GM12865 (cell line): Measurements from ENCODE around the gene SYT15.

Source experiments
- DNase-seq: peaks from one replicate; pipeline ENCODE4 v3.0.0; 2010; ENCODE audit warnings: low read depth
- H3K4me3 ChIP-seq: 2 replicates; pipeline ENCODE4 v1.5.1; 2011; ENCODE audit warnings: mild to moderate bottlenecking, low read depth, low read length, control low read depth
- CTCF ChIP-seq: IDR thresholded peaks from 2 replicates; pipeline ENCODE4 v1.5.1; 2011; ENCODE audit warnings: low read length, control low read depth, low read depth, inconsistent platforms; ENCODE audit not compliant: insufficient read depth; ENCODE audit errors: missing control alignments

SYT15 gene

GRCh38 chr10:46547541-46548497 is 31.1 kb upstream of the SYT15 start:
- no peak for TF ChIP-seq CTCF
- no peak for DNase-seq
- no peak overlapping the region for H3K4me3 ChIP-seq

- H3K4me3 ChIP-seq: no peak overlapping the region
- DNase-seq: no peak
- no peak for TF ChIP-seq CTCF
Measured at GRCh38 chr10:46548498-46549090, 30.3 kb upstream of the SYT15 start.

- no peak for TF ChIP-seq CTCF
- DNase-seq: no peak
- H3K4me3 ChIP-seq: no peak overlapping the region
Measured at GRCh38 chr10:46549171-46550075, 29.5 kb upstream of the SYT15 start.

- no peak for TF ChIP-seq CTCF
- DNase-seq: no peak
- H3K4me3 ChIP-seq: no peak overlapping the region
Measured at GRCh38 chr10:46550076-46550790, 28.7 kb upstream of the SYT15 start.

GRCh38 chr10:46550795-46551700 is 27.9 kb upstream of the SYT15 start:
- TF ChIP-seq CTCF: no peak
- H3K4me3 ChIP-seq: no peak overlapping the region
- DNase-seq: no peak
